Ovary (tissue), 3 donors: ENCODE data around the gene IKZF4.
A peak's percentile ranks its signal among the peaks of the same experiment; 100 is the strongest.

Source experiments
- CTCF ChIP-seq, 3 donors: fragments of 450-650 bp in 2 of 3; fragments of 200-600 bp in 1 of 3; IDR thresholded peaks; one replicate each; pipeline versions ENCODE4 v1.5.1 to v1.8.0; 2016 to 2022; ENCODE audit warnings: antibody characterized with exemption in 3 of 3, mild to moderate bottlenecking in 1 of 3
- EP300 ChIP-seq: sonication (generic); formaldehyde crosslinking; IDR thresholded peaks from one replicate; pipeline ENCODE4 v1.6.1; 2017; ENCODE audit warnings: antibody characterized with exemption
- POLR2A ChIP-seq: fragments of 450-650 bp; IDR thresholded peaks from one replicate; pipeline ENCODE4 v1.6.1; 2017; ENCODE audit warnings: antibody characterized with exemption, mild to moderate bottlenecking, moderate library complexity
- donor health status: DM: no; HTN: no; CAD: no.

GRCh38 chr12:56029666-56030293 is 8.9 kb downstream of the IKZF4 start:
- no peak for TF ChIP-seq POLR2A
- TF ChIP-seq CTCF (IDR thresholded peaks at IDR 0.05): peak; percentile 14 to 48 (median 28)
- TF ChIP-seq EP300: no peak
